ENCODE measurements around the gene GJD4. TPM values are rescaled to one million over a fixed set of nuclear protein-coding genes. Genes with fewer than 3 reads are reported as not detected.

Gene GJD4
- polyA plus RNA-seq, 3 donors = not detected

- H3K27ac Mint-ChIP-seq = no peak overlapping the region
- 71% methylated on average over 2 of the region's 8 CpGs for WGBS (ENCODE audit: insufficient coverage)
- no peak for DNase-seq
- H3K36me3 Mint-ChIP-seq = no peaks in the 10 kb centered on the region
- no peaks in the 10 kb centered on the region for H3K4me1 Mint-ChIP-seq
- Histone ChIP-seq H2AFZ (ENCODE audit: insufficient read depth, low read depth, low read length, poor library complexity, severe bottlenecking) (no peak overlapping the region), H3K4me2 (replicated peaks; ENCODE audit: extremely low read depth, low read length, poor library complexity, severe bottlenecking) (no peak overlapping the region), H3K4me1 (ENCODE audit: control insufficient read depth in 1 of 2, insufficient read depth in 2 of 2, low read length in 2 of 2) (no peaks in the 10 kb centered on the region), H3K9me3 (replicated peaks in 1 of 2; ENCODE audit: control insufficient read depth in 1 of 2, insufficient read depth in 1 of 2, low read length in 2 of 2) (peaks cover 3 to 6% of the 10 kb centered on the region in 2 donors), H3K36me3 (replicated peaks in 1 of 2; ENCODE audit: control insufficient read depth in 1 of 2, insufficient read depth in 2 of 2, low read length in 2 of 2) (no peaks in the 10 kb centered on the region), H3K27me3 (ENCODE audit: control insufficient read depth in 2 of 2, insufficient read depth in 2 of 2, low read length in 2 of 2) (peaks cover 4% of the 10 kb centered on the region in 2 donors), H3K79me2 (ENCODE audit: insufficient read depth, low read length) (no peaks in the 10 kb centered on the region), H3K27ac (ENCODE audit: low read depth in 1 of 2, low read length in 2 of 2) (no peak overlapping the region), H3K9ac (ENCODE audit: insufficient read depth, low read length, poor library complexity, severe bottlenecking) (no peak overlapping the region), H3K4me3 (replicated peaks in 1 of 3; ENCODE audit: low read depth in 2 of 3, low read length in 3 of 3) (no peak overlapping the region), H4K20me1 (ENCODE audit: insufficient read depth, low read length) (no peaks in the 10 kb centered on the region)
- H3K4me3 Mint-ChIP-seq = no peak overlapping the region
- intact Hi-C loops (cut with micrococcal nuclease) = no loop called here
- H3K27me3 Mint-ChIP-seq (ENCODE audit: low read depth in 3 of 3) = peaks cover 25 to 28% (median 27%) of the 10 kb centered on the region in 3 donors
- TF ChIP-seq CTCF (IDR thresholded peaks at IDR 0.05) = no peak
- H3K9me3 Mint-ChIP-seq = peaks cover 3 to 16% (median 12%) of the 10 kb centered on the region in 7 donors
Observed at GRCh38 chr10:35613597-35614226, 8.6 kb downstream of the GJD4 start.

DNA sequence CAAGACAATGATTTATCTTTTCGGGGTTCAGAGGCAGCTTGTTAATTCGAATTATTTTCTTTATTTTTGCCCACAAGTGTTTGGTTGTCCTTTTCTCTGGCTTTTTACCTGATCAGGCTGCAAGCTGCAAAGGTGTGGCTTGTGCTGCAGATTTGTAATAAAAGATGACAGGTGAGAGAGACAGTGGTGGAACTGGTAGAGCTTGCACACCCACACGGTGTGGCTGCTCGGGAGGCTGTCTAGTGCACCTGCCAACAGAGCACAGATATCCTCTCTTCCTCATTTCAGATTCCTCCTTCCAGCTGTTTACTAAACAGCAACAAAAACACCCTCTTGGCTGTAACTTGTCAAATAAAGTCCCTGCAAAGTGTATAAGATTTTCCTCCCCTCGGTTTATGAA lies 9.2 kb downstream of the GJD4 start:
- H3K36me3 Mint-ChIP-seq = no peaks in the 10 kb centered on the region
- intact Hi-C loops (cut with micrococcal nuclease) = no loop called here
- H3K4me3 ChIP-seq (replicated peaks in 1 of 3; ENCODE audit: low read depth in 2 of 3, low read length in 3 of 3) = no peak overlapping the region
- H2AFZ ChIP-seq (ENCODE audit: insufficient read depth, low read depth, low read length, poor library complexity, severe bottlenecking) = no peak overlapping the region
- H3K27me3 Mint-ChIP-seq (ENCODE audit: low read depth in 3 of 3) = peaks cover 20 to 25% (median 21%) of the 10 kb centered on the region in 3 donors
- 48% methylated on average over 2 of the region's 5 CpGs for WGBS (ENCODE audit: insufficient coverage)
- H3K36me3 ChIP-seq (replicated peaks in 1 of 2; ENCODE audit: control insufficient read depth in 1 of 2, insufficient read depth in 2 of 2, low read length in 2 of 2) = no peaks in the 10 kb centered on the region
- H3K27ac Mint-ChIP-seq = no peak overlapping the region
- no peak overlapping the region for H3K9ac ChIP-seq (ENCODE audit: insufficient read depth, low read length, poor library complexity, severe bottlenecking)
- H3K27me3 ChIP-seq (ENCODE audit: control insufficient read depth in 2 of 2, insufficient read depth in 2 of 2, low read length in 2 of 2) = no peaks in the 10 kb centered on the region
- no peak for DNase-seq
- peaks cover 3 to 6% of the 10 kb centered on the region in 2 donors for H3K9me3 ChIP-seq (replicated peaks in 1 of 2; ENCODE audit: control insufficient read depth in 1 of 2, insufficient read depth in 1 of 2, low read length in 2 of 2)
- no peaks in the 10 kb centered on the region for H3K79me2 ChIP-seq (ENCODE audit: insufficient read depth, low read length)
- peaks cover 3 to 14% (median 7%) of the 10 kb centered on the region in 7 donors for H3K9me3 Mint-ChIP-seq
- H3K4me3 Mint-ChIP-seq = no peak overlapping the region
- no peaks in the 10 kb centered on the region for H3K4me1 ChIP-seq (ENCODE audit: control insufficient read depth in 1 of 2, insufficient read depth in 2 of 2, low read length in 2 of 2)
- H3K4me1 Mint-ChIP-seq = no peaks in the 10 kb centered on the region
- H3K27ac ChIP-seq (ENCODE audit: low read depth in 1 of 2, low read length in 2 of 2) = no peak overlapping the region
- no peaks in the 10 kb centered on the region for H4K20me1 ChIP-seq (ENCODE audit: insufficient read depth, low read length)
- no peak overlapping the region for H3K4me2 ChIP-seq (replicated peaks; ENCODE audit: extremely low read depth, low read length, poor library complexity, severe bottlenecking)
- no peak for TF ChIP-seq CTCF (IDR thresholded peaks at IDR 0.05)

Data from CD14-positive monocyte (primary cell).